Measurements from ENCODE around the gene AGO3.
A peak's percentile ranks its signal among the peaks of the same experiment; 100 is the strongest.

The AGO3 gene

DNA sequence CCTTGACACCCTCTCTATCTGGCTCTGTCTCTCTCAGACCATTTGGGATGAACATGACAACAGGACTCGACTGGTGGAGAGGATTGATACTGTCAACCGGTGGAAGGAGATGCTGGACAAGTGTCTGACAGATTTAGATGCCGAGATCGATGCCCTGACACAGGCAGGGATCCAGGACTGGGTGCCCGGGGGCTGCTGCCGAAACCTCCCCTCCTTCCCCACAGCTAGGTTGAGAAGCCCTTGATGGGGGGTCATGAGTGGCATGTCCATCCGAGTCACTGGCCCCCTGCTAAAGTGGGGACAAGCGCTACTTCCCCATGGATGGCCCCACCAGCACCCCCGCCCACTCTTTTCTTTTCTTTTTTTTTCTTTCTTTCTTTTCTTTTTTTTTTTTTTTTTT, 154.2 kb downstream of the AGO3 start:
- POLR2A ChIA-PET: no interaction called here
- CTCF ChIA-PET: interaction anchor here (0.7 kb wide), 1 partner anchor 813 kb away, joined by 3 read pairs; no protein-coding TSS in a partner anchor
- TF ChIP-seq HDGF (IDR thresholded peaks at IDR 0.05; ENCODE audit: borderline replicate concordance) (no peak), FOXK2 (IDR thresholded peaks at IDR 0.05) (no peak), SP1 (IDR thresholded peaks at IDR 0.05) (no peak), ZNF384 (IDR thresholded peaks at IDR 0.05) (no peak), LEF1 (IDR thresholded peaks at IDR 0.05; ENCODE audit: borderline replicate concordance) (no peak), NFRKB (IDR thresholded peaks at IDR 0.05) (no peak), FOXA1 (IDR thresholded peaks at IDR 0.05) (no peak)
- DNase-seq (ENCODE audit: extremely low spot score): no peak

DNA sequence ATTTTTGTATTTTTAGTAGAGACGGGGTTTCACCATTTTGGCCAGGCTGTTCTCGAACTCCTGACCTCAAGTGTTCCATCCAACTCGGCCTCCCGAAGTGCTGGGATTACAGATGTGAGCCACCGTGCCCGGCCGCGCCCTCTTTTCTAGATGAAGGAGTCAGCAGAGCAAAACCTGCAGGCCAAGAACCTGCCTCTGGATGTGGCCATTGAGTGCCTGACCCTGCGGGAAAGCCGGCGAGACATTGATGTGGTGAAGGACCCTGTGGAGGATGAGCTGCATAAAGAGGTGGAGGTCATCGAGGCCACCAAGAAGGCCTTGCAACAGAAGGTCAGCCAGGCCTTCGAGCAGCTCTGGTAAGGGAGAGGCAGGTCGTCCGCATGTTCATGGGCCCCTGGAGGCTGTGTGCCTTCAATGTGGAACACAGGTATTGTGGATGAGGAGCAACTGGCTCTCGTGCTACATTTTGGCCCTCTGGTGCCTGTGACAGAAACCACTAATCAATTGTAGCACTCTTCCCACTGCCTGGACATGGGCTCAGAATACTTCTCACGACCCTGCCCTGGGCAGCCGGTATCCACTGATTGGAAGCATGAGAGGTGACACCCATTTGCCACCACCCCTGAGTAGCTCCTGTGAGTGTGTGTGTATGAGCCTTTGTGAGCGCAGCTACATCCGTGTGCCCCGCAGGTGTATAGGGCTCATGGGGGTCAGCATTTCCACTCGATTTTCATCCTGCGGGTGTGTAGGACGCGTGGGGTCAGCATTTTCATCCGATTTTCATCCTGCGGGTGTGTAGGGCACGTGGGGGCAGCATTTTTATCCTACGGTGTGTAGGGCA, 155.0 kb downstream of the AGO3 start:
- ChIA-PET CTCF (interaction anchor here (0.7 to 1.7 kb wide), 5 partner anchors 31 to 229 kb away, joined by 3 to 6 read pairs (median 3); no protein-coding TSS in a partner anchor), POLR2A (interaction anchor here (0.8 to 2.0 kb wide), 5 partner anchors 9 to 203 kb away, joined by 3 to 6 read pairs (median 3); partner anchors contain the start of gene AGO1)
- no peak for TF ChIP-seq FOXM1 (IDR thresholded peaks at IDR 0.05; ENCODE audit: borderline replicate concordance)
- no peak for TF ChIP-seq SUZ12 (IDR thresholded peaks at IDR 0.05)
- TF ChIP-seq TARDBP (IDR thresholded peaks at IDR 0.05): no peak
- TF ChIP-seq FOXA1 (IDR thresholded peaks at IDR 0.05): no peak
- TF ChIP-seq HDGF (IDR thresholded peaks at IDR 0.05; ENCODE audit: borderline replicate concordance): no peak
- TF ChIP-seq ELF4 (IDR thresholded peaks at IDR 0.05): no peak
- no peak for TF ChIP-seq SP1 (IDR thresholded peaks at IDR 0.05)
- TF ChIP-seq L3MBTL2 (conservative IDR thresholded peaks at IDR 0.05): no peak
- no peak for TF ChIP-seq NFRKB (IDR thresholded peaks at IDR 0.05)
- TF ChIP-seq ZNF384 (IDR thresholded peaks at IDR 0.05): no peak
- no peak for TF ChIP-seq FOXK2 (IDR thresholded peaks at IDR 0.05)
- TF ChIP-seq ARNT (IDR thresholded peaks at IDR 0.05): no peak
- TF ChIP-seq, protein P1, sequence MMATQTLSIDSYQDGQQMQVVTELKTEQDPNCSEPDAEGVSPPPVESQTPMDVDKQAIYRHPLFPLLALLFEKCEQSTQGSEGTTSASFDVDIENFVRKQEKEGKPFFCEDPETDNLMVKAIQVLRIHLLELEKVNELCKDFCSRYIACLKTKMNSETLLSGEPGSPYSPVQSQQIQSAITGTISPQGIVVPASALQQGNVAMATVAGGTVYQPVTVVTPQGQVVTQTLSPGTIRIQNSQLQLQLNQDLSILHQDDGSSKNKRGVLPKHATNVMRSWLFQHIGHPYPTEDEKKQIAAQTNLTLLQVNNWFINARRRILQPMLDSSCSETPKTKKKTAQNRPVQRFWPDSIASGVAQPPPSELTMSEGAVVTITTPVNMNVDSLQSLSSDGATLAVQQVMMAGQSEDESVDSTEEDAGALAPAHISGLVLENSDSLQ (IDR thresholded peaks at IDR 0.05): no peak
- TF ChIP-seq LEF1 (IDR thresholded peaks at IDR 0.05; ENCODE audit: borderline replicate concordance): no peak
- TF ChIP-seq CTBP1 (IDR thresholded peaks at IDR 0.05; ENCODE audit: borderline replicate concordance): no peak
- no peak for DNase-seq (ENCODE audit: extremely low spot score)

DNA sequence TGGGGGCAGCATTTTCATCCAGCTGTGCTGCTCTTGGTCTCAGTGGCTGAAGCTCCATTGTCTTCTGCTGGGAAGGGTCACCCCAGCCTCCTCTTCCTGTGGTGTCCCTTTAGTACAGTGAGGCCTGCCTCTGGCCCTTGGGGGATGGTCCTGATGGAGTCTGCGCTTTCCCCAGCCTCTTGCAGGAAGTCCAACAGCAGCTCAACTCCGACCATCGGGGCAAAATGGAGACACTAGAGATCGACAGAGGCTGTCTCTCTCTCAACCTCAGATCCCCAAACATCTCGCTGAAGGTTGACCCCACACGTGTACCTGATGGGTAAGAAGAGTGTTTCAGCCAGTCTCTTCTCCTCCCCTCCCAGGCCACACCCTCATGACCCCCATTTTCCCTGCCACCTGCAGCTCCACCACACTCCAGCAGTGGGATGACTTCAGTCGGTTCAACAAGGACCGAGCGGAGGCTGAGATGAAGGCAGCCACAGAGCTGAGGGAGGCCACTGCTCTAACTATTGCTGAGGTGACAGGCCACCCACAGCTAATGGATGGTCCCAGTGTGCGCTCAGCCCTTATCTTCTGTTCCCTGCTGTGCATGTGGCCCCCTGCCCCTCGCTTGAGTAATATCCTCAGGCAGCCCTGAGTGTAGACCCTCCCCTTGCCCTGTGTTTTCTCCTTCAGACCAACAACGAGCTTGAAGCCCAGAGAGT, 155.8 kb downstream of the AGO3 start:
- DNase-seq (ENCODE audit: extremely low spot score): no peak
- POLR2A ChIA-PET: interaction anchor here (0.8 to 2.0 kb wide), 6 partner anchors 8 to 204 kb away, joined by 3 to 6 read pairs (median 4); partner anchors contain the start of genes AGO1 and AGO3
- TF ChIP-seq FOXM1 (IDR thresholded peaks at IDR 0.05; ENCODE audit: borderline replicate concordance) (no peak), NFRKB (IDR thresholded peaks at IDR 0.05) (no peak), CTBP1 (IDR thresholded peaks at IDR 0.05; ENCODE audit: borderline replicate concordance) (no peak), BHLHE40 (IDR thresholded peaks at IDR 0.05; ENCODE audit: borderline replicate concordance) (no peak), SUZ12 (IDR thresholded peaks at IDR 0.05) (no peak), ZNF384 (IDR thresholded peaks at IDR 0.05) (no peak), L3MBTL2 (conservative IDR thresholded peaks at IDR 0.05) (no peak), LEF1 (IDR thresholded peaks at IDR 0.05; ENCODE audit: borderline replicate concordance) (no peak), HDGF (IDR thresholded peaks at IDR 0.05; ENCODE audit: borderline replicate concordance) (no peak), FOXA1 (IDR thresholded peaks at IDR 0.05) (no peak), ARNT (IDR thresholded peaks at IDR 0.05) (no peak), TARDBP (IDR thresholded peaks at IDR 0.05) (no peak), SP1 (IDR thresholded peaks at IDR 0.05) (no peak), FOXK2 (IDR thresholded peaks at IDR 0.05) (no peak), ELF4 (IDR thresholded peaks at IDR 0.05) (no peak)
- TF ChIP-seq, protein P1 (IDR thresholded peaks at IDR 0.05): no peak
- CTCF ChIA-PET: interaction anchor here (0.7 to 1.7 kb wide), 6 partner anchors 32 to 230 kb away, joined by 3 to 6 read pairs (median 3); no protein-coding TSS in a partner anchor

DNA sequence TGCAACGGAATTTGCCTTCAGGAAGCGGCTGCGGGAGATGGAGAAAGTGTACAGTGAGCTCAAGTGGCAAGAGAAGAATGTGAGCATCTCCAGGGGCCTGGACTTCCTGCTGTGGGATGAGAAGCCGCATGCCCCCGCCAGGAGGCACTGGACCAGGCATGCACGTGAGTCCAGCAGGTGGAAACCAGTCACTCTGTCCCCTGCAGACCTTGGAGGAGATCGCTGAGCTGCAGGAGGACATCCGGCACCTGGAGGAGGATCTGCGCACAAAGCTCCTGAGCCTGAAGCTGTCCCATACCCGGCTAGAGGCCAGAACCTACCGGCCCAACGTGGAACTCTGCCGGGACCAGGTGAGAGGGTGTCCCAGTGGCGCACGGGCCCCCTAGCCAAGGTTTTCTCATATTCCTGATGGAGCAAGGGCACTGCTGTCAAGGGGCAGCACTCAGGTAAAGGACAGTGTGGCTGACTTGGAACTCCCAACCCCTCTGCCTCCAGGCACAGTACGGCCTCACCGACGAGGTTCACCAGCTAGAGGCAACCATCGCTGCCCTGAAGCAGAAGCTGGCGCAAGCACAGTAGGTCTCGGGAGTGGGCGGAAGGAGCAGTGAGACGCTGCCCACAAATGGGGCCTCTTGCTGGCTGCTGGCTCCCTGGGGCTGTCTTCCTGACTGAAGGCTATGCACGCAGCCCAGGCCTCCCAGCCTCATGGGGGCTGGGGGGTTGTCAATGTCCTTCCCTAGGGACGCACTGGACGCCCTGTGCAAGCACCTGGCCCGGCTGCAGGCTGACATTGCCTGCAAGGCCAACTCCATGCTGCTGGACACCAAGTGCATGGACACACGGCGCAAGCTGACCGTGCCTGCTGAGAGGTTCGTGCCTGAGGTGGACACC, 156.6 kb downstream of the AGO3 start:
- peak; percentile 6 for DNase-seq (ENCODE audit: extremely low spot score)
- ChIA-PET POLR2A (interaction anchor here (0.6 to 2.0 kb wide), 5 partner anchors 14 to 204 kb away, joined by 3 to 6 read pairs (median 4); partner anchors contain the start of genes AGO1, AGO3 and TRAPPC3), CTCF (interaction anchor here (0.8 to 1.7 kb wide), 4 partner anchors 33 to 73 kb away, joined by 3 to 6 read pairs (median 4); no protein-coding TSS in a partner anchor)
- TF ChIP-seq, protein P1 (IDR thresholded peaks at IDR 0.05): no peak
- no peak for TF ChIP-seq LEF1 (IDR thresholded peaks at IDR 0.05; ENCODE audit: borderline replicate concordance)
- TF ChIP-seq BHLHE40 (IDR thresholded peaks at IDR 0.05; ENCODE audit: borderline replicate concordance): no peak
- TF ChIP-seq L3MBTL2 (conservative IDR thresholded peaks at IDR 0.05): no peak
- no peak for TF ChIP-seq SUZ12 (IDR thresholded peaks at IDR 0.05)
- no peak for TF ChIP-seq FOXA1 (IDR thresholded peaks at IDR 0.05)
- TF ChIP-seq FOXK2 (IDR thresholded peaks at IDR 0.05): no peak
- TF ChIP-seq ZNF384 (IDR thresholded peaks at IDR 0.05): no peak
- TF ChIP-seq FOXM1 (IDR thresholded peaks at IDR 0.05; ENCODE audit: borderline replicate concordance): no peak
- no peak for TF ChIP-seq HDGF (IDR thresholded peaks at IDR 0.05; ENCODE audit: borderline replicate concordance)
- TF ChIP-seq SP1 (IDR thresholded peaks at IDR 0.05): no peak
- TF ChIP-seq NFRKB (IDR thresholded peaks at IDR 0.05): no peak
- TF ChIP-seq CTBP1 (IDR thresholded peaks at IDR 0.05; ENCODE audit: borderline replicate concordance): no peak
- TF ChIP-seq ARNT (IDR thresholded peaks at IDR 0.05): no peak
- TF ChIP-seq ELF4 (IDR thresholded peaks at IDR 0.05): no peak
- TF ChIP-seq TARDBP (IDR thresholded peaks at IDR 0.05): no peak
